ENCODE results near the gene TUBB1. TPM values are rescaled to one million over a fixed set of nuclear protein-coding genes. Genes with fewer than 3 reads are reported as not detected.

Gene TUBB1
- total RNA-seq, 2 experiments from 2014 or later = not detected

DNA sequence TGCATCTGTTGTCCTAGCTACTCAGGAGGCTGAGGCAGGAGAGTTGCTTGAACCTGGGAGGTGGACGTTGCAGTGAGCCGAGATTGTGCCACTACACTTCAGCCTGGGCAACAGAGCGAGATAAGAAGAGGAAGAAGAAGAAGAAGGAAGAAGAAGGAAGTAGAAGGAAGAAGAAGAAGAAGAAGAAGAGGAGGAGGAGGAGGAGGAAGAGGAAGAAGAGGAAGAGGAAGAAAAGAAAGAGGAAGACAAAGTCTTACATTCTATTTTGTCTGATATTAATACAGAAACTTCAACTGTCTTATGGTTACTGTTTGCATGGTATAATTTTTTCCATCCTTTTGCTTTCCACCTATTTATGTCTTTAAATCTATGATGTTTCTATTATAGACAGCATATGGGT, 45.4 kb upstream of the TUBB1 start:
- Mint-ChIP-seq H3K9me3 (peaks cover 8% of the 10 kb centered on the region), H3K4me1 (ENCODE audit: low read depth) (peaks cover 2% of the 10 kb centered on the region), H3K4me3 (no peak overlapping the region), H3K36me3 (ENCODE audit: low read depth) (no peaks in the 10 kb centered on the region), H3K27ac (no peak overlapping the region), H3K27me3 (no peaks in the 10 kb centered on the region)
- TF ChIP-seq, protein P1, sequence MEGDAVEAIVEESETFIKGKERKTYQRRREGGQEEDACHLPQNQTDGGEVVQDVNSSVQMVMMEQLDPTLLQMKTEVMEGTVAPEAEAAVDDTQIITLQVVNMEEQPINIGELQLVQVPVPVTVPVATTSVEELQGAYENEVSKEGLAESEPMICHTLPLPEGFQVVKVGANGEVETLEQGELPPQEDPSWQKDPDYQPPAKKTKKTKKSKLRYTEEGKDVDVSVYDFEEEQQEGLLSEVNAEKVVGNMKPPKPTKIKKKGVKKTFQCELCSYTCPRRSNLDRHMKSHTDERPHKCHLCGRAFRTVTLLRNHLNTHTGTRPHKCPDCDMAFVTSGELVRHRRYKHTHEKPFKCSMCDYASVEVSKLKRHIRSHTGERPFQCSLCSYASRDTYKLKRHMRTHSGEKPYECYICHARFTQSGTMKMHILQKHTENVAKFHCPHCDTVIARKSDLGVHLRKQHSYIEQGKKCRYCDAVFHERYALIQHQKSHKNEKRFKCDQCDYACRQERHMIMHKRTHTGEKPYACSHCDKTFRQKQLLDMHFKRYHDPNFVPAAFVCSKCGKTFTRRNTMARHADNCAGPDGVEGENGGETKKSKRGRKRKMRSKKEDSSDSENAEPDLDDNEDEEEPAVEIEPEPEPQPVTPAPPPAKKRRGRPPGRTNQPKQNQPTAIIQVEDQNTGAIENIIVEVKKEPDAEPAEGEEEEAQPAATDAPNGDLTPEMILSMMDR (IDR thresholded peaks at IDR 0.05) = no peak
- CTCF ChIA-PET = no interaction called here
- intact Hi-C loops (cut with micrococcal nuclease) = no loop called here
- POLR2A ChIA-PET = interaction anchor here (1.4 kb wide), 1 partner anchor 8 kb away, joined by 3 read pairs; no protein-coding TSS in a partner anchor
- ATAC-seq (no peak), DNase-seq (no peak)

GRCh38 chr20:58975353-58975752, 43.9 kb upstream of the TUBB1 start:
- ChIA-PET POLR2A (no interaction called here), CTCF (no interaction called here)
- intact Hi-C loops (cut with micrococcal nuclease) = no loop called here
- Mint-ChIP-seq H3K4me3 (no peak overlapping the region), H3K36me3 (ENCODE audit: low read depth) (no peaks in the 10 kb centered on the region), H3K27me3 (no peaks in the 10 kb centered on the region), H3K9me3 (peaks cover 6% of the 10 kb centered on the region), H3K4me1 (ENCODE audit: low read depth) (peaks cover 2% of the 10 kb centered on the region), H3K27ac (no peak overlapping the region)
- no peak for DNase-seq
- TF ChIP-seq, protein P1 (IDR thresholded peaks at IDR 0.05) = no peak
- ATAC-seq = no peak

DNA sequence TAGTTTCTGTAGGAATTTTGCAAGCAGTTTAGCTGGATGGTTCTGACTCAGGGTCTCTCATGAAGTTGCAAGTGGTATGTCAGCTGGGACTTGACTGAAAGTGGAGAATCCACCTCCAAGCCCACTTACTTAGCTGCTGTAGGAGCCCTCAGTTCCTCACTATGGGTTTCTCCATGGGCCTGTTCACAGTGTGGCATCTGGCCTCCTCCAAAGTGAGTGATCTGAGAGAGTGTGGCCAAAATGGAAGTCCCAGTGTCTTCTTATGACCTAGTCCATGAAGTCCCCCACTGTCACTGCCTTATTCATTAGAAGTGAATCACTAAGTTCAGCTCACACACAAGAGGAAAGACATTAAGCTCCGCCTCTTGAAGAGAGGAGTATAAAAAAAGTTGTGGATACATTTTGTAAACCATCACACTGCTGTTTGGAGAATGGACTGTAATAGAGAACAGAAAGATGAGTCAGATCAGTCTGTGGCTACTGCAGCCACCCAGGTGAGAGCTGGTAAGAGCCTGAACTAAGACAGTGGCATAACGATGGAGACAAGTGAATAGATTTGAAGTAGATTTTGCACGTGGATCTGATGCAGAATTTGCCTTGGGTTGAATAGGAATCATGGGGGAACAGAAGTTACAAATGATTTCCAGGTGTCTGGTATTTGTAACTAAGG, 43.0 kb upstream of the TUBB1 start:
- TF ChIP-seq, protein P1 (IDR thresholded peaks at IDR 0.05) = no peak
- ChIA-PET CTCF (interaction anchor here (1.0 kb wide), 1 partner anchor 21 kb away, joined by 3 read pairs; no protein-coding TSS in a partner anchor), POLR2A (interaction anchor here (0.6 to 0.7 kb wide), 4 partner anchors 54 to 1577 kb away, joined by 3 read pairs; no protein-coding TSS in a partner anchor)
- no peaks in the 10 kb centered on the region for H3K36me3 Mint-ChIP-seq (ENCODE audit: low read depth)
- peaks cover 6% of the 10 kb centered on the region for H3K9me3 Mint-ChIP-seq
- no peak overlapping the region for H3K27ac Mint-ChIP-seq
- H3K27me3 Mint-ChIP-seq = no peaks in the 10 kb centered on the region
- ATAC-seq = peak; percentile 4
- H3K4me3 Mint-ChIP-seq = no peak overlapping the region
- intact Hi-C loops (cut with micrococcal nuclease) = no loop called here
- DNase-seq = no peak
- H3K4me1 Mint-ChIP-seq (ENCODE audit: low read depth) = peaks cover 2% of the 10 kb centered on the region

DNA sequence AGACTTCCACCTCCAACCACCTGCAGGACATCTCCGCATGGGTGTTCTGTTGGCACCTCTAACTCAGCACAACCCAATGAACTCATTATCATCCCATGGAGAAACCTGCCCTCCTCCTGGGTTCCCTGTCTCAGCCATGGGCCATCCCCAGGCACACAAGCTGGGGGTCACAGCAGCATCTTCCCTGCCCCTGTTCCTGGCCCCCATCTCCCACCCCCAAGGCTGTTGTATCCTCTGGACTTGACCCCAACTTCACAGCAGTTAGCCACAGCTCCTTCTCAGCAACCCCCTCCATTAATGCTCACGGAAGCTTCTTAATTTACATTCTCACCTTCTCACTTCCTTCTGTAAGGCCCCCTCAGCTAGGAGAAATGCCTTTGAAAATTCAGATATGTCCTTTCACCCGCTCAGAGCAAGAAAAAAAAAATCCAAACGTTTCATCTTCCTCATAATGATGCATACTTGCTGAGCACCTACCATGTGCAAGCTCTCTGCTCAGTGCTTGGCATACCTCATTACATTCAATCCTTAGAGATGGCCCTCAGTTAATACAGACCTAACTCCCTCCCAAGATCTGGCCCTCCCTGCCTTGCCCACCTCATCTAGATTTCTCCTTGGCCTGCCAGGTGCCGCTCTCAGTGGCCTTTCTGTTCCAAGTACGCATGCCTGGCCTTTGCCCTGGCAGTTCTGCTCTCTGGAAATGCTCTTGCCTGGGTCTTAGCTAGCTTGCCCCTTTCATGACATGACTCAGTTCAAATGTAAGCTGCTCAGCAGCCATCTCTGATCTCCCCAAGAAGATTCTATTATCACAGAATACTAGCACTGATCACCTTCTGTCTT, 40.7 kb upstream of the TUBB1 start:
- Mint-ChIP-seq H3K4me3 (no peak overlapping the region), H3K9me3 (peaks cover 6% of the 10 kb centered on the region), H3K4me1 (ENCODE audit: low read depth) (peaks cover 11% of the 10 kb centered on the region), H3K36me3 (ENCODE audit: low read depth) (peaks cover 10% of the 10 kb centered on the region), H3K27ac (no peak overlapping the region), H3K27me3 (no peaks in the 10 kb centered on the region)
- CTCF ChIA-PET = interaction anchor here (0.6 kb wide), 1 partner anchor 267 kb away, joined by 3 read pairs; no protein-coding TSS in a partner anchor
- DNase-seq (no peak), ATAC-seq (no peak)
- POLR2A ChIA-PET = interaction anchor here (1.0 to 1.3 kb wide), 2 partner anchors 18 to 95 kb away, joined by 3 read pairs; no protein-coding TSS in a partner anchor
- TF ChIP-seq, protein P1 (IDR thresholded peaks at IDR 0.05) = no peak
- intact Hi-C loops (cut with micrococcal nuclease) = no loop called here
